C4-2B (cell line): ENCODE results near the gene GCK.

Experiments used
- ZFX ChIP-seq: fragments of 450-650 bp; IDR thresholded peaks from 2 replicates; pipeline ENCODE4 v1.6.1; 2017
- TF ChIP-seq, protein P1 (sequence below): fragments of 450-650 bp; conservative IDR thresholded peaks from 2 replicates; pipeline ENCODE4 v1.5.1; 2017; ENCODE audit warnings: mild to moderate bottlenecking

DNA sequence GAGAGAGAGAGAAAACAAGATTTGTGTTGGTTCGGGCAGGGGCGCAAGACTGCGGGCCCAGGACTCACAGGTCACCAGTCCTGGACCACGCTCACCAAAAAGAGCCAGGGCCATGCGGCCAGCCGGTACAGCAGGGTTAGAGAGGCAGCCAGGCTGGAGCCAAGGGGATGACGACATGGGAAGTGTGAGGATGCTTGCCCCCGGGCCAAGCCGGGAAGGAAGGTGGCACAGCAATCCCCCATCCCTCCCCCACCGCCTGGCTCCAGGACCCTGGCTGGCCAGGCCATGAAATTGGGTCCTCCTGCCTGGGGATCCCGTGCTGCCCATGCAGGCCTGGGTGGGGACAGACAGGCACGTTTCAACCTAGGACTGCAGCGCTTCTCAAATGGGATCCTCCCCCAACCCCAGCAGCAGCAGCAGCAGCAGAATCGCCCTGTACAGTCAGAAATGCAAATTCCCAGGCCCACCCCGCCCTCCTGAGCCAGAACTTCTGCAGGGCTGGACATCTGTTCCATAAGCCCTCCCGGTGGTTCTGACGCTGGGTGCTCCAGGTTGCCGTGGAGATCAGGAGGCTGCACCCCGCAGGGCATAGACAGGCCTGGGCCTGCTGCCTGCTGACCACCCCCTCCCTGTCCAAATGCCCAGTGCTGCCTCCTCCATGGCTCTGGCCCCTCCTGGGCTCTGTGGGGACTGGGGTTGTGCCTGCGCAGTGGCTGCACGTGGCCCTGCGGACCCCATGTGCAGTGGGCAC, 46.5 kb upstream of the GCK start:
- TF ChIP-seq, protein P1, sequence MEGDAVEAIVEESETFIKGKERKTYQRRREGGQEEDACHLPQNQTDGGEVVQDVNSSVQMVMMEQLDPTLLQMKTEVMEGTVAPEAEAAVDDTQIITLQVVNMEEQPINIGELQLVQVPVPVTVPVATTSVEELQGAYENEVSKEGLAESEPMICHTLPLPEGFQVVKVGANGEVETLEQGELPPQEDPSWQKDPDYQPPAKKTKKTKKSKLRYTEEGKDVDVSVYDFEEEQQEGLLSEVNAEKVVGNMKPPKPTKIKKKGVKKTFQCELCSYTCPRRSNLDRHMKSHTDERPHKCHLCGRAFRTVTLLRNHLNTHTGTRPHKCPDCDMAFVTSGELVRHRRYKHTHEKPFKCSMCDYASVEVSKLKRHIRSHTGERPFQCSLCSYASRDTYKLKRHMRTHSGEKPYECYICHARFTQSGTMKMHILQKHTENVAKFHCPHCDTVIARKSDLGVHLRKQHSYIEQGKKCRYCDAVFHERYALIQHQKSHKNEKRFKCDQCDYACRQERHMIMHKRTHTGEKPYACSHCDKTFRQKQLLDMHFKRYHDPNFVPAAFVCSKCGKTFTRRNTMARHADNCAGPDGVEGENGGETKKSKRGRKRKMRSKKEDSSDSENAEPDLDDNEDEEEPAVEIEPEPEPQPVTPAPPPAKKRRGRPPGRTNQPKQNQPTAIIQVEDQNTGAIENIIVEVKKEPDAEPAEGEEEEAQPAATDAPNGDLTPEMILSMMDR, result no peak
- no peak for TF ChIP-seq ZFX
